ENCODE measurements around the gene C1orf232. TPM values are rescaled to one million over a fixed set of nuclear protein-coding genes. Genes with fewer than 3 reads are reported as not detected.

Gene C1orf232
- total RNA-seq, 1 donor from 2014 or later, result not detected

DNA sequence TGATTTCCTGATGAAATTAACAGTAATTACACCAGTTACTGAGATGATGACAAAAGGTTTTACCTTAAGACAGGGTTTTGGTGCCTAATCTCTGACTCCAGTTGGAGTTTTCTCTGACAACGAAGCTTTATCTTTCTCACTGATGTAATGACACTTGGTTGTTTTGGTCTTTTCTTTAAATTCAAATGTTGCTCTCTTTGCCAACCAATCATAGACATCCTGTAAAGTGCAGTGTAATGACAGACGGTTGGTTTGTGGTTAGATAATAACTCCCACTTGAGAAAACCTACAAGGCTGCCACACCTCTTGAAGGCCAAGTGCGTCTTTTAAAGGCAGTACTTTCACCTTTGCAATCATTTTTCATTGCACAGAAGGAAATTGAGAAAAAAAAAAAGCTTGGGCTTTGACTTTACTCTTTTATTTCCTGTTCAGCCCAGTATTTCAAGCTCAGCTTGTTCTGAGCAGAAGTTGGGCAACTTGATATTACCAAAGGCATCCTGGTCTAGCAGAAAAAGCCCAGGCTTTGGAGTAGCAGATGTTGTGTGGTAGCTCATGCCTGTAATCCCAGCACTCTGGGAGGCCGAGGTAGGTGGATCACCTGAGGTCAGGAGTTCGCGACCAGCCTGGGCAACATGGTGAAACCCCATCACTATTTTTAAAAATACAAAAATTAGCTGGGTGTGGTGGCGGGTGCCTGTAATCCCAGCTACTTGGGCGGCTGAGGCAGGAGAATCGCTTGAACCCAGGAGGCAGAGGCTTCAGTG is 42.3 kb downstream of the C1orf232 start:
- Histone ChIP-seq H3K36me3 (ENCODE audit: control insufficient read depth, insufficient read depth, low read length) (no peaks in the 10 kb centered on the region), H3K27me3 (ENCODE audit: control insufficient read depth, insufficient read depth, low read length) (no peaks in the 10 kb centered on the region), H3K4me3 (ENCODE audit: low read depth, low read length) (no peak overlapping the region)
- DNase-seq (ENCODE audit: low read depth), result no peak
- no peak for TF ChIP-seq CTCF (IDR thresholded peaks at IDR 0.05; ENCODE audit: insufficient read depth, low read length, poor library complexity, severe bottlenecking)

GRCh38 chr1:26125946-26126320 is 42.8 kb downstream of the C1orf232 start:
- DNase-seq (ENCODE audit: low read depth), result no peak
- H3K27me3 ChIP-seq (ENCODE audit: control insufficient read depth, insufficient read depth, low read length), result no peaks in the 10 kb centered on the region
- no peak overlapping the region for H3K4me3 ChIP-seq (ENCODE audit: low read depth, low read length)
- no peaks in the 10 kb centered on the region for H3K36me3 ChIP-seq (ENCODE audit: control insufficient read depth, insufficient read depth, low read length)
- no peak for TF ChIP-seq CTCF (IDR thresholded peaks at IDR 0.05; ENCODE audit: insufficient read depth, low read length, poor library complexity, severe bottlenecking)

DNA sequence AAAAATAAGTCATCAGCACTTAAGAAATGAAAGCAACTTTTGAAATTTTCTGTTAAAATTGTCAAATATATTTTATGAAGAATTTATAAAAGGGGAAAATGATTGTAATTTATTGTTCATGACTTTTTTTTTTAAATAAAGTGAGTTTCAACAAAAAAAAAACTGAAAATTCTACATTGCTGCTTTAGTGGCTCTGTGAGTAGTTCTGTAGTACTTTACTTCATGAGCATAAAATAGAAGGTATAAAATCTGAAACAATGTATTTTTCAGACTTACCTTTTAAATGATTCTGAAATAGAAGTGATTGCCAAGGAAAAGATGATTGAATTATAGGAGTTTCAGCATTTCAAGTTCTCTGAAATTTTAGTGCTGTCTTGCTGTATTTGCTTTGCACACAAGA is 43.4 kb downstream of the C1orf232 start:
- DNase-seq (ENCODE audit: low read depth), result no peak
- no peak for TF ChIP-seq CTCF (IDR thresholded peaks at IDR 0.05; ENCODE audit: insufficient read depth, low read length, poor library complexity, severe bottlenecking)
- Histone ChIP-seq H3K27me3 (ENCODE audit: control insufficient read depth, insufficient read depth, low read length) (no peaks in the 10 kb centered on the region), H3K4me3 (ENCODE audit: low read depth, low read length) (no peak overlapping the region), H3K36me3 (ENCODE audit: control insufficient read depth, insufficient read depth, low read length) (no peaks in the 10 kb centered on the region)

GRCh38 chr1:26124418-26125331 is 44.1 kb downstream of the C1orf232 start:
- no peak for DNase-seq (ENCODE audit: low read depth)
- no peak for TF ChIP-seq CTCF (IDR thresholded peaks at IDR 0.05; ENCODE audit: insufficient read depth, low read length, poor library complexity, severe bottlenecking)
- Histone ChIP-seq H3K4me3 (ENCODE audit: low read depth, low read length) (no peak overlapping the region), H3K27me3 (ENCODE audit: control insufficient read depth, insufficient read depth, low read length) (no peaks in the 10 kb centered on the region), H3K36me3 (ENCODE audit: control insufficient read depth, insufficient read depth, low read length) (no peaks in the 10 kb centered on the region)

- H3K27me3 ChIP-seq (ENCODE audit: control insufficient read depth, insufficient read depth, low read length), result no peaks in the 10 kb centered on the region
- TF ChIP-seq CTCF (IDR thresholded peaks at IDR 0.05; ENCODE audit: insufficient read depth, low read length, poor library complexity, severe bottlenecking), result no peak
- H3K4me3 ChIP-seq (ENCODE audit: low read depth, low read length), result no peak overlapping the region
- DNase-seq (ENCODE audit: low read depth), result no peak
- H3K36me3 ChIP-seq (ENCODE audit: control insufficient read depth, insufficient read depth, low read length), result no peaks in the 10 kb centered on the region
Measured at GRCh38 chr1:26122988-26123973, 45.5 kb downstream of the C1orf232 start.
